H1 (cell line): Measurements from ENCODE around the gene GLB1L2.

Source experiments
- CHD2 ChIP-seq: IDR thresholded peaks from 2 replicates; pipeline ENCODE4 v1.6.1; 2012; ENCODE audit warnings: low read length, improper control_type of control experiment
- GABPA ChIP-seq: IDR thresholded peaks from 2 replicates; pipeline ENCODE4 v1.6.1; 2011; ENCODE audit warnings: mild to moderate bottlenecking, low read length, moderate library complexity, borderline replicate concordance; ENCODE audit not compliant: insufficient read depth
- RAD21 ChIP-seq, 2 experiments: IDR thresholded peaks in 1 of 2; conservative IDR thresholded peaks in 1 of 2; 2 replicates each; pipeline ENCODE4 v1.6.1; 2011; ENCODE audit warnings: low read depth in 2 of 2, low read length in 2 of 2, improper control_type of control experiment in 1 of 2, inconsistent platforms in 1 of 2, mild to moderate bottlenecking in 1 of 2, moderate library complexity in 1 of 2
- RFX5 ChIP-seq: IDR thresholded peaks from 2 replicates; pipeline ENCODE4 v1.6.1; 2011; ENCODE audit warnings: low read depth, low read length, improper control_type of control experiment, borderline replicate concordance
- TCF12 ChIP-seq: IDR thresholded peaks from 2 replicates; pipeline ENCODE4 v1.6.1; 2011; ENCODE audit warnings: low read depth, mild to moderate bottlenecking, low read length
- TF ChIP-seq, protein P1 (sequence below), 3 experiments: IDR thresholded peaks; 1 replicate in 2 of 3; 2 replicates in 1 of 3; pipeline versions ENCODE4 v1.5.1 to v1.6.1; 2011; ENCODE audit warnings: low read length in 3 of 3, mild to moderate bottlenecking in 3 of 3, inconsistent platforms in 2 of 3, low read depth in 1 of 3, moderate library complexity in 1 of 3; ENCODE audit not compliant: insufficient read depth in 1 of 3; ENCODE audit errors: control extremely low read depth in 1 of 3

GRCh38 chr11:134373591-134374052 is 41.8 kb downstream of the GLB1L2 start:
- TF ChIP-seq CHD2 = no peak
- TF ChIP-seq, protein P1, sequence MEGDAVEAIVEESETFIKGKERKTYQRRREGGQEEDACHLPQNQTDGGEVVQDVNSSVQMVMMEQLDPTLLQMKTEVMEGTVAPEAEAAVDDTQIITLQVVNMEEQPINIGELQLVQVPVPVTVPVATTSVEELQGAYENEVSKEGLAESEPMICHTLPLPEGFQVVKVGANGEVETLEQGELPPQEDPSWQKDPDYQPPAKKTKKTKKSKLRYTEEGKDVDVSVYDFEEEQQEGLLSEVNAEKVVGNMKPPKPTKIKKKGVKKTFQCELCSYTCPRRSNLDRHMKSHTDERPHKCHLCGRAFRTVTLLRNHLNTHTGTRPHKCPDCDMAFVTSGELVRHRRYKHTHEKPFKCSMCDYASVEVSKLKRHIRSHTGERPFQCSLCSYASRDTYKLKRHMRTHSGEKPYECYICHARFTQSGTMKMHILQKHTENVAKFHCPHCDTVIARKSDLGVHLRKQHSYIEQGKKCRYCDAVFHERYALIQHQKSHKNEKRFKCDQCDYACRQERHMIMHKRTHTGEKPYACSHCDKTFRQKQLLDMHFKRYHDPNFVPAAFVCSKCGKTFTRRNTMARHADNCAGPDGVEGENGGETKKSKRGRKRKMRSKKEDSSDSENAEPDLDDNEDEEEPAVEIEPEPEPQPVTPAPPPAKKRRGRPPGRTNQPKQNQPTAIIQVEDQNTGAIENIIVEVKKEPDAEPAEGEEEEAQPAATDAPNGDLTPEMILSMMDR (IDR thresholded peaks at IDR 0.05; ENCODE audit: control extremely low read depth in 1 of 3, insufficient read depth in 1 of 3, low read depth in 1 of 3, low read length in 3 of 3) = no peak
- no peak for TF ChIP-seq RAD21 (IDR thresholded peaks at IDR 0.05 in 1 of 2, conservative IDR thresholded peaks at IDR 0.05 in 1 of 2; ENCODE audit: low read depth in 2 of 2, low read length in 2 of 2)
- no peak for TF ChIP-seq GABPA
- TF ChIP-seq RFX5 = no peak
- no peak for TF ChIP-seq TCF12
